Upper lobe of right lung (tissue), 1 donor: Measurements from ENCODE around the gene ELSPBP1. TPM values are rescaled to one million over a fixed set of nuclear protein-coding genes. Genes with fewer than 3 reads are reported as not detected.
A peak's percentile ranks its signal among the peaks of the same experiment; 100 is the strongest.
"Not testable (repeated sequence)": the region's sequence is repeated elsewhere in the genome, so short reads cannot be mapped to it uniquely, and the experiment has no call there.

Experiments used
- ATAC-seq: fragments of 200-7000 bp; cut with Tn5 transposase; one replicate; pipeline ENCODE4 v1.9.1; 2020; ENCODE audit warnings: mild to moderate bottlenecking, moderate library complexity
- DNase-seq: peaks from one replicate; pipeline ENCODE4 v3.0.0-alpha.2; 2020
- H3K27ac ChIP-seq: fragments of 200-600 bp; one replicate; pipeline ENCODE4 v1.8.0; 2022
- H3K27me3 ChIP-seq: fragments of 200-600 bp; one replicate; pipeline ENCODE4 v1.8.0; 2022; ENCODE audit warnings: mild to moderate bottlenecking
- H3K36me3 ChIP-seq: fragments of 200-600 bp; one replicate; pipeline ENCODE4 v1.8.0; 2022
- H3K4me1 ChIP-seq: fragments of 200-600 bp; one replicate; pipeline ENCODE4 v1.8.0; 2022
- H3K4me3 ChIP-seq: fragments of 200-600 bp; one replicate; pipeline ENCODE4 v1.8.0; 2022; ENCODE audit warnings: mild to moderate bottlenecking
- H3K9me3 ChIP-seq: fragments of 200-600 bp; one replicate; pipeline ENCODE4 v1.8.0; 2022
- CTCF ChIP-seq: fragments of 200-600 bp; IDR thresholded peaks from one replicate; pipeline ENCODE4 v1.8.0; 2022; ENCODE audit warnings: antibody characterized with exemption
- intact Hi-C: fragments of 100-400 bp; cut with DNase I; formaldehyde crosslinking; loops from one replicate; pipeline ENCODE4 v1.11.0; 2022
- long read RNA-seq: library from polyadenylated mRNA; unstranded; transcript quantifications from one replicate; pipeline ENCODE4 v2.0.0, GENCODE V29; 2021
- total RNA-seq: library from RNA; stranded (reverse); fragmentation: NEBNext Ultra II Directional; extraction: Animal tissue kit (Norgen Biotek cat#: 25700); gene quantifications from one replicate; pipeline ENCODE4 v1.2.1, GENCODE V29; 2021
- donor health status: DM: no; HTN: yes; CAD: no; lungs with severe emphysema.

Gene ELSPBP1
- not detected for total RNA-seq
- long read RNA-seq = 0 reads

- DNase-seq = no peak
- H3K9me3 ChIP-seq = no peaks in the 10 kb centered on the region
- H3K4me3 ChIP-seq = no peak within 1 kb of the TSS
- peaks cover 8% of the 10 kb centered on the region for H3K27me3 ChIP-seq
- H3K36me3 ChIP-seq = no peaks in the 10 kb centered on the region
- H3K4me1 ChIP-seq = no peaks in the 10 kb centered on the region
- no peak within 1 kb of the TSS for H3K27ac ChIP-seq
- intact Hi-C loops = no loop called here
- no peak for TF ChIP-seq CTCF
- ATAC-seq = no peak
Observed at GRCh38 chr19:47994209-47994802, at the start of gene ELSPBP1. TSS of gene ELSPBP1 (plus strand) at chr19:47994632. CDS start at chr19:48008668, 14,036 bp downstream.

GRCh38 chr19:47949852-47950521, 44.4 kb upstream of the ELSPBP1 start:
- intact Hi-C loops, H3K27ac ChIP-seq, ATAC-seq, DNase-seq, H3K27me3 ChIP-seq, H3K36me3 ChIP-seq, H3K9me3 ChIP-seq, H3K4me3 ChIP-seq, H3K4me1 ChIP-seq: not testable (repeated sequence)
- peak; percentile 7 for TF ChIP-seq CTCF

GRCh38 chr19:47952132-47952531, 42.3 kb upstream of the ELSPBP1 start:
- DNase-seq, intact Hi-C loops, ATAC-seq, H3K4me1 ChIP-seq, H3K27me3 ChIP-seq, H3K4me3 ChIP-seq, H3K27ac ChIP-seq, H3K36me3 ChIP-seq, H3K9me3 ChIP-seq: not testable (repeated sequence)

- H3K9me3 ChIP-seq, DNase-seq, H3K27me3 ChIP-seq, ATAC-seq, intact Hi-C loops, H3K4me1 ChIP-seq, H3K4me3 ChIP-seq, H3K36me3 ChIP-seq, H3K27ac ChIP-seq: not testable (repeated sequence)
Observed at GRCh38 chr19:47955936-47956335, 38.5 kb upstream of the ELSPBP1 start.

GRCh38 chr19:47973529-47973928, 20.9 kb upstream of the ELSPBP1 start:
- Histone ChIP-seq H3K4me1 (no peaks in the 10 kb centered on the region), H3K36me3 (no peaks in the 10 kb centered on the region), H3K27ac (no peak overlapping the region), H3K27me3 (peaks cover 11% of the 10 kb centered on the region), H3K4me3 (no peak overlapping the region), H3K9me3 (no peaks in the 10 kb centered on the region)
- DNase-seq = no peak
- TF ChIP-seq CTCF = no peak
- ATAC-seq = no peak
- intact Hi-C loops = no loop called here

- Histone ChIP-seq H3K36me3 (no peaks in the 10 kb centered on the region), H3K27me3 (peaks cover 10% of the 10 kb centered on the region), H3K9me3 (no peaks in the 10 kb centered on the region), H3K4me1 (no peaks in the 10 kb centered on the region), H3K4me3 (no peak overlapping the region), H3K27ac (no peak overlapping the region)
- no peak for TF ChIP-seq CTCF
- intact Hi-C loops = no loop called here
- ATAC-seq (no peak), DNase-seq (no peak)
Observed at GRCh38 chr19:47991191-47991808, 3.1 kb upstream of the ELSPBP1 start.
